Gastrocnemius medialis (tissue), 4 donors: ENCODE results near the gene LAMC3. TPM values are rescaled to one million over a fixed set of nuclear protein-coding genes. Genes with fewer than 3 reads are reported as not detected.
A peak's percentile ranks its signal among the peaks of the same experiment; 100 is the strongest.

Experiments
- ATAC-seq, 2 donors: fragments of 150-250 bp; one replicate each; pipeline ENCODE4 v1.9.1; 2016
- DNase-seq, 2 donors: peaks; one replicate each; pipeline ENCODE4 v3.0.0-alpha.2; 2019
- H3K27ac ChIP-seq, 4 donors: fragments of 200-600 bp; sonication (generic); 1 replicate in 1 of 4; 2 replicates in 3 of 4; pipeline ENCODE4 v1.5.1; 2016 to 2018; ENCODE audit warnings: mild to moderate bottlenecking in 2 of 4, moderate library complexity in 1 of 4
- H3K27me3 ChIP-seq, 3 donors: fragments of 200-600 bp; sonication (generic) in 2 of 3; 1 replicate in 1 of 3; 2 replicates in 2 of 3; pipeline versions ENCODE4 v1.5.1 to v1.6.0; 2016 to 2019; ENCODE audit warnings: mild to moderate bottlenecking in 1 of 3, moderate library complexity in 1 of 3
- H3K36me3 ChIP-seq, 2 donors: fragments of 200-600 bp; sonication (generic) in 1 of 2; one replicate each; pipeline ENCODE4 v1.5.1; 2017 to 2018
- H3K4me1 ChIP-seq, 2 donors: fragments of 200-600 bp; sonication (generic) in 1 of 2; one replicate each; pipeline ENCODE4 v1.5.1; 2016 to 2017; ENCODE audit warnings: mild to moderate bottlenecking in 2 of 2
- H3K4me3 ChIP-seq, 4 donors: fragments of 200-600 bp; sonication (generic) in 3 of 4; 1 replicate in 1 of 4; 2 replicates in 3 of 4; pipeline ENCODE4 v1.5.1; 2016 to 2019; ENCODE audit warnings: mild to moderate bottlenecking in 2 of 4
- H3K9me3 ChIP-seq, 3 donors: fragments of 200-600 bp; sonication (generic) in 2 of 3; 1 replicate in 1 of 3; 2 replicates in 2 of 3; pipeline ENCODE4 v1.5.1; 2016 to 2019
- CTCF ChIP-seq, 5 experiments: fragments of 450-650 bp in 3 of 5; fragments of 200-600 bp in 2 of 5; sonication (generic) in 2 of 5; IDR thresholded peaks in 4 of 5; conservative IDR thresholded peaks in 1 of 5; 1 replicate in 4 of 5; 2 replicates in 1 of 5; pipeline ENCODE4 v1.5.1; 2016 to 2019; ENCODE audit warnings: antibody characterized with exemption in 5 of 5, mild to moderate bottlenecking in 3 of 5, moderate library complexity in 3 of 5
- POLR2A ChIP-seq, 2 donors: fragments of 450-650 bp; IDR thresholded peaks; one replicate each; pipeline ENCODE4 v1.6.1; 2017; ENCODE audit warnings: antibody characterized with exemption in 2 of 2, mild to moderate bottlenecking in 2 of 2, moderate library complexity in 2 of 2
- in situ Hi-C, 4 donors: fragments of 200-750 bp; cut with MboI; loops; one replicate each; pipeline versions ENCODE4 v1.15.0 to v1.8.0; 2017; ENCODE audit warnings: low sequenced_read_pairs in 4 of 4
- intact Hi-C: fragments of 100-400 bp; cut with DNase I; formaldehyde crosslinking; loops from one replicate; pipeline ENCODE4 v1.15.1; 2023; ENCODE audit warnings: low total_unique reads
- total RNA-seq, 4 donors: library from RNA; depleted of rRNA; stranded (reverse); fragments of >200 nt; gene quantifications; one replicate each; pipeline versions ENCODE4 v1.1.0 to v1.2.3, GENCODE V29; 2016

Gene LAMC3
- total RNA-seq, 4 donors from 2014 or later = 0.07 to 1.5 (median 0.72) TPM

GRCh38 chr9:131092548-131093440 is 83.8 kb downstream of the LAMC3 start:
- intact Hi-C loops (no loop called here), in situ Hi-C loops (no loop called here)
- TF ChIP-seq CTCF (IDR thresholded peaks at IDR 0.05 in 4 of 5, conservative IDR thresholded peaks at IDR 0.05 in 1 of 5) (no peak), POLR2A (IDR thresholded peaks at IDR 0.05) (no peak)
- Histone ChIP-seq H3K4me1 (no peaks in the 10 kb centered on the region), H3K27ac (no peak overlapping the region), H3K9me3 (no peaks in the 10 kb centered on the region), H3K36me3 (no peaks in the 10 kb centered on the region), H3K27me3 (peaks cover 26 to 39% (median 32%) of the 10 kb centered on the region in 3 donors), H3K4me3 (no peak overlapping the region)
- no peak for DNase-seq
- ATAC-seq = no peak

- H3K9me3 ChIP-seq = no peaks in the 10 kb centered on the region
- H3K4me1 ChIP-seq = no peaks in the 10 kb centered on the region
- DNase-seq = no peak
- intact Hi-C loops = no loop called here
- TF ChIP-seq POLR2A (IDR thresholded peaks at IDR 0.05) = no peak
- no peak for TF ChIP-seq CTCF (IDR thresholded peaks at IDR 0.05 in 4 of 5, conservative IDR thresholded peaks at IDR 0.05 in 1 of 5)
- H3K36me3 ChIP-seq = no peaks in the 10 kb centered on the region
- no peak overlapping the region for H3K4me3 ChIP-seq
- peaks cover 33 to 47% (median 33%) of the 10 kb centered on the region in 3 donors for H3K27me3 ChIP-seq
- in situ Hi-C loops = no loop called here
- no peak overlapping the region for H3K27ac ChIP-seq
- ATAC-seq = no peak
Measured at GRCh38 chr9:131094015-131094414, 85.0 kb downstream of the LAMC3 start.

- H3K27me3 ChIP-seq = peaks cover 33 to 47% (median 33%) of the 10 kb centered on the region in 3 donors
- no peak overlapping the region for H3K27ac ChIP-seq
- H3K36me3 ChIP-seq = no peaks in the 10 kb centered on the region
- in situ Hi-C loops = no loop called here
- ATAC-seq (peak in 1 of 2 donors; percentile 18), DNase-seq (peak in 1 of 2 donors; percentile 32)
- no peak for TF ChIP-seq CTCF (IDR thresholded peaks at IDR 0.05 in 4 of 5, conservative IDR thresholded peaks at IDR 0.05 in 1 of 5)
- no peak for TF ChIP-seq POLR2A (IDR thresholded peaks at IDR 0.05)
- no peaks in the 10 kb centered on the region for H3K4me1 ChIP-seq
- H3K9me3 ChIP-seq = no peaks in the 10 kb centered on the region
- no peak overlapping the region for H3K4me3 ChIP-seq
- intact Hi-C loops = no loop called here
Measured at GRCh38 chr9:131094622-131095021, 85.6 kb downstream of the LAMC3 start.

- DNase-seq = no peak
- H3K27me3 ChIP-seq = peaks cover 33 to 47% (median 33%) of the 10 kb centered on the region in 3 donors
- TF ChIP-seq POLR2A (IDR thresholded peaks at IDR 0.05) = no peak
- TF ChIP-seq CTCF (IDR thresholded peaks at IDR 0.05 in 4 of 5, conservative IDR thresholded peaks at IDR 0.05 in 1 of 5) = no peak
- intact Hi-C loops (no loop called here), in situ Hi-C loops (no loop called here)
- H3K9me3 ChIP-seq = no peaks in the 10 kb centered on the region
- H3K27ac ChIP-seq = peak overlapping the region in 3 of 4 donors; percentile 24 to 60 (median 34)
- H3K4me1 ChIP-seq = no peaks in the 10 kb centered on the region
- no peaks in the 10 kb centered on the region for H3K36me3 ChIP-seq
- no peak for ATAC-seq
- H3K4me3 ChIP-seq = peak overlapping the region; percentile 22 to 55 (median 50)
Measured at GRCh38 chr9:131095666-131096268, 86.8 kb downstream of the LAMC3 start.
